HG02759 (cell line): Measurements from ENCODE around the gene SENP3.
A peak's percentile ranks its signal among the peaks of the same experiment; 100 is the strongest.
"Not testable (repeated sequence)": the region's sequence is repeated elsewhere in the genome, so short reads cannot be mapped to it uniquely, and the experiment has no call there.

Experiments used
- ATAC-seq: cut with Tn5 transposase; IDR thresholded peaks from one replicate; pipeline ENCODE4 v1.9.1; 2021; ENCODE audit warnings: mild to moderate bottlenecking, moderate library complexity; ENCODE audit not compliant: unreplicated experiment

The SENP3 gene

DNA sequence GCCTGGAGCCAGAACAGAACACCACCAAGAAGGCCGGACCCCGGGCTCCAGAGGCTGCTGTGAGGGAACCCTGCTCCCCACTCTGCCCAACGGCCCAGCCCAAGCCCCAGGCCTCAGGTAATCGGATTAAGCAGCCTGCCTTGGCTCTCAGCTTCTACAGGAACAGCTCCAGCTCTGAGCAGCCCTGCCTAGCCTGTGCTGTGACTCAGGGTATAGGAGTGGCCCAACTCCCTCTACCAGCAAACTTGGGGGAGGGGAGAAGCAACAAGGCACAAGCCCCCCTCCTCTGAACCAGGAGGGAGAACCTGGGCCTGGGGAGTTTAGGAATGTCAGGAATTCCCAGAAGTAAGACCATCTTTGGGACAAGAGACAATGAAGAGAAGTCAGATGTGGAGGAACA is 29.0 kb downstream of the SENP3 start:
- no peak for ATAC-seq

DNA sequence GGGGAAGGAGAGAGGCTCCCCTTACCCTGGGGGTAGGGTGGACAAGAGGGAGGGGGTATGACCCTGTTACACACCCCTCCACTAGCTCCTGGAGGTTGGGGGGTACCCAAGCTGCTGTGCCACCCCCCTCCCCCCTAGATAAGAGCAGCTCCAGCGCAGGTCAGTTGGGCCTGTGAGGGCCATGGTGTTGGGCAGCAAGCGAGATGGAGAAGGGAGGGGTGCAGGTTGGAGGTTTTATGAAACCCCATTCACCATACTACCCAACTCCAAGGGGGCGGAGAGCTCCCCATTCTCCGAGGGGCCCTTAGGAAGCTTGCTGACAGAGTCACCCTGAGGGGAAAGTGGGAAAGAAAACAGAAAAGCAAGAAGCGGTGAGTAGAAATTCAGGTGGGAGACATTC is 29.9 kb downstream of the SENP3 start:
- no peak for ATAC-seq

DNA sequence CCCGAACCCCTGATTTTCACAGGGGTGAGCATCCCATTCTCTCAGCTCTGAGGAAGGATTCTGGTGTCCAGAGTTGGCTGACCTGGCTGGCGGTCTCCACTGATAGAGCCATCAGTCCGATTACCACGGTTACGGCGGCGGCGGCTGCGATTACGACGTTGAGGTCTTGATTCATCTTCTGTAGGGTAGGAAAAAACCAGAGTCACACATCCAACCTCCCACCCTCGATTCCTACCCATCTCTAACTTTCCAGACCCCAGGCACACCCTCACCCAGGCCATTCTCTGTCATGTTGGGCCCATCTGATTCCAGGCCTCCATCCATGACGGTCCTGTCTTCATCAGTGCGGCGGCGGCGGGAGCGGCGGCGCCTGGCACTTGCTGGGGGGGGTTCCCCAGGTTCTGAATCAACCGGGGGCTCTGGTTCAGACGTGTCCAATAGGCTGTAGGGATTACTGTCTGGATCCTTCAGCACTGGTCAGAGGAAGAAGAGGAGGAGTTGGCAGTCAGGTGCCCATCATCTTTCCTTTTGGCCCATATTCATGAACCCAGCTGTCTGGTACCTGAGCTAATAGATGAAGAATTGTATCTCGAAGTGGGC is 30.8 kb downstream of the SENP3 start:
- no peak for ATAC-seq

DNA sequence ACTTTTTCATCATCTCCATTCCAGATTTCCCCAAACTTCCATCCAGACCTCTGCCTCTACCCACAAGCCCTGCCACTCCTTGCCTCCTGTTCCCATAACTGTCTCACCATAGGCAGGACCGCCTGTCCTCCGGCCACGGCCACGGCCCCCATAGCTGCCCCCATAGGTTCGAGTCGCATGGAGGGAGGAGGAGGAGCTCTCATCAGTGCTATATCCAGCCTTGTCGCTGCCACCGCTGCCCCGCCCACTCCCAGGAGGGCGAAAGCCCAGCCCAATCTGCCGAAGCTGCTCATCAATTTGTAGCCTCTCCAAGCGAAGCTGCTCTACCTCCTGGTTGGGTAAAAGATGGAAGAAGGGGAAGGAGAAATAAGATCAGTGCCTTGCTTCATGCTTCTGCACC is 31.6 kb downstream of the SENP3 start:
- no peak for ATAC-seq

DNA sequence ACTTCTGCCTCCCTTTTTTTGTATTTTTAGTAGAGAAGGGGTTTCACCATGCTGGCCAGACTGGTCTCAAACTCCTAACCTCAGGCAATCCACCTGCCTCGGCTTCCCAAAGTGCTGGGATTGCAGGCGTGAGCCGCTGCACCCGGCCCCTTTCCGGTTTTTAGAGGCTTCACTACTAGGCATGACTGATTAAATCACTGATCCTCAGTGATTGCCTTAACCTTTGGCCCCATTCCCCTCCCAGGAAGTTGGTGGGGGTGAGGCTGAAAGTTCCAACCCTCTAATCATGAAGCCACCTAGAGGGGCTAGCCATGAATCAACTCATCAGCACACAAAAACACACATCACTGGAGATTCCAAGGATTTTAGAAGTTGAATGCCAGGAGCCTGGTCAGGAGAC is 35.8 kb downstream of the SENP3 start:
- ATAC-seq: not testable (repeated sequence)

DNA sequence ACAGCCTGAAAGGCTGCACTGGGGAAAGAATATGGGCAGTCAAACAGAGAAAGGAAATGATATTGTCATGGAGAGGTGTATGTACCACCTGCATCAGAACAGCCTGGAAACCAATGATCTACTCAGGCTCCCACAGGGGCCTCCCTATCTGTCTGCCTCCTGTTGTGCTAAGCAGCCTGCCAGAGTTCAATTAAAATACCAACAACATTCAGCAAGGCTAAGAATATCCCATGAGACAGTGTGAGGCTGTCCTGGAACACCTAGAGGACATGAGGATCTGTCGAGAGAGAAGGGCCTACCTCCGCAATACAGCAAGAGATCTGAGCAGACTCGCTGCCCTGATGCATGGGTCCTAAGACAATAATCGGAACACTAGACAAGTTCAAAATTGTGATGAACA is 44.6 kb downstream of the SENP3 start:
- no peak for ATAC-seq

DNA sequence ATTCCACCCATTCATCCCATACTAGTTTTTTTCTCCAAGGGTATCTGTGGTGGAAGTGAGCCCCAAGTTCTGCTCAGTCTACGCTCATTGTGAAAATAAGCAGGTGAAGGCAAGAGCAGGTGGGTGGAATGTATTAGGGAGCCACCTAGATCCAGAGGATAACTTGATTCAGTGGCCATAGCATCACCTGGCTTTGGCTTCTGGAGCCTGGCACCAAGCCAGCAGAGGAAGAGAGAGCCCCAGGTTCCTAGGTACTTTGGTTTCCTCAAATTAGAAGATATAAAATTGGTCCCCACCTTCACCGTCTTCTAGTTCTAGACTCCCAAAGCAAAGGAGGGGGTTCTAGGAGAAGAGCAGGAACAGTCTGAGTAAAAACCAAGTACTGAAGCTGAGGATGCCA is 48.9 kb downstream of the SENP3 start:
- ATAC-seq: no peak

DNA sequence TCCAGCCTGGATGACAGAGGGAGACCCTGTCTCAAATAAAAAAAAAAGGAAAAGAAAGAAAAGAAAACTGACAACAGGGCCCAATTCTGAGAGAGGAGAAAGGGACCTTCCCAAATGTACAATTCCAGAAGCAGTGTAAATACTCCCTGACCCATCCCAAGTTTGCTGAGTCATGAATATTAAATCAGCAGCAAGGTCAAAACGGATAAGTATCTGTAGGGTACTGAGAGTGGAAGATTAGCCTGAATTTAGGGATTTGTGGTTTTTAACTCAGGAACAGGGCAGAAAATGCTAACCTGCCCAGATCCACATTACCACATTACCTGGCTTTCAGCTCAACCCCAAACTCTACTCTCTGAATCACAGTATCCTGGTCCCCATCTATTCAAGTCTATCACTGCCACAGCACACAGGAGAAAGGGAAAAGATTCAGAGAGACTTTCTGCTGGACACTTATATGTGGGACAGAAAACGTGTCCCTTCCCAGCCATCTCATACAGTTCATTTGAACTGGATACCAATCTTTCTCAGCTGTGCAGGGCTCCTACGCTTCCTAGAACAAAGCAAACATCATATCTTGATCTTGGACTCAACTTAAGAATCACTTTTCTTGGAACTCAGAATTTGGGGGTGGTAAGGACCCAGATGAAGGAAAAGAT is 50.0 kb downstream of the SENP3 start:
- no peak for ATAC-seq

DNA sequence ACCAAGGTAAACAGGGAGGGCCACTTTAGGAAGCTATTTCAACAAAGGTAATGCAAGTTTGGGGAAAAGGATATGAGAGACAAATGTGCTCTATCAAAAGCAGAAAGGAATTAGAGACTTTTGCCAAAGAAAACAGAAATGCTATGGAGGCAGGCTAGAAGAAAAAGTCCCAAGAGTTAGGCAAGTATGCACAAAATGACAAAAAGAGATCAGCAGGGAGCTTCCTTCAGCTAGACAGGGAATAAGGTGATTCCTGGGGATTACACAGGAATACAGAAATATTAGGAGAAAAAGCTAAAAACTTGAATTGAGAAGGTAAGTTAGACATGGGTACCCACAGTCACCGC is 50.5 kb downstream of the SENP3 start:
- no peak for ATAC-seq

DNA sequence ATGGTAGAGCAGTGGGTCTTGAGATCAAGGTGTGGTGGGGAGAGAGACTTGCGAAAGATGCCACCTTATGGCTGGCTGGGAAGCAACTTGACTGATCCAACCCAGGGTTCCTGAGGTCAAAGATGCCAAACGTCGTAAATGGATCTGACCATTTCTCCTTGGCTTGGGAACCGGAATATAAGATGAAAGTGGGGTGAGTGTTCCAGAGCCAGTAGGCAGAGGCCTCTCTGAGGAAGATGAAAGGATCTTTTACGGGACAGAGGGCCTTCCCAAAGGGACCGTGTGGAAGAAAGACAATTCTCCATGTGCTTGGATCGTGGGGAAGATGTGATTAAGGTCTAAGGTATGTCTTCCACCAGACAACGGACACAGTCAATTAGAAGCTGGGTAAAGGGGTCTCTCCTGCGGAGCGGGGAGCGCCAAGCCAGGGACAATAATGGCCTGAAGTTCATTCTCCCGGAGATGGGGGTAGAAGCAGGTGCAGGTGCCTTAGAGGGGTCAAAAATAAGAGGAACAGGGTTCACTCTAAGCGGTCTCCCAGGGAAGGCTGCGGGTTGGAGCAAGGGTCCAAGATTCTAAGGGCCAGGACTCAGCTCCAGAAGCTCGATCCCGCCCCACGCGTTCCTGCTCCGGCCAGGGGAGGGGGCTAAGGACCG is 52.2 kb downstream of the SENP3 start:
- ATAC-seq: no peak

DNA sequence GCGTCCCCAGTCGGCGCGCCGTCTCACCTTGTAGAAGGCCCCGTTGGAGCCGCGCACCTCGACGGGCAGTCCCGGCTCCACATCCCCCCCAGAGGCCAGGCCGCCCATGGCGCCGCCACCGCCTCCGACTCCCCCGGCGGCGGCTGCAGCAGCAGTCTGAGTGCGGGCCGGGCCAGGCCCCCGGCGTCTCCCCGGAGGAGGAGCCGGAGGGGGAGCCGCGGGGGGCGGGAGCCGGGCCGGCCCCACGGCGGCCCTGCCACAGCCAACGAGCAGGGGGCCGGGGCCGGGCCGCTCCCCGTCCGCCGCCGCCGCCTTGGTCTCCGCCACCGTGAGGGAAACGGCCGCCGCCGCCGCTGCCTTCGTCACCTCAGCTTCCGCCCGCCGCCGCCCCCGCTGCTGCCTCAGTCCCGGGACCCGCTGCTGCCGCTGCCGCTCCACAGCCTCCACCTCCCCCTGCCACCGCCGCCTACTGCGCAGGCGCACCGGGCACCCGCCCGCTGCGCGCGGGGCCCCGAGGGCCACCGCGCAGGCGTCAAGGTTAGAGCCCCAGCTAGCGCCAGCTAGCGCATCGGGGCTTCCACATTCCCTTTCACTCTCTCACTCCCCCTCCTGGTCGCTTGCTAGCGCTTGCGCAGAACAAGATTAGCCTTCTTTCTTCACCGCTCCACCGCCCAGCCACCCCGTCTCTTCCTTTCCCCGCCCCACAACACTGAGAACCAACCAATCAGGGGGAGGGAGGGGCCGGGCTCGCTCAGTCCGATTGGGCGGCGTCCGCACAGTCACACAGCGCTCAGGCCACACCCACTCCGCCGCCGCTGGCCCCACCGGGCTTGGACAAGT is 52.9 kb downstream of the SENP3 start, which contains the start of gene FXR2:
Gene FXR2 (minus strand): TSS at position 473 of the 840 bp plus-strand sequence. CDS start 365 bp downstream, at position 108.
- peak; percentile 84 for ATAC-seq

DNA sequence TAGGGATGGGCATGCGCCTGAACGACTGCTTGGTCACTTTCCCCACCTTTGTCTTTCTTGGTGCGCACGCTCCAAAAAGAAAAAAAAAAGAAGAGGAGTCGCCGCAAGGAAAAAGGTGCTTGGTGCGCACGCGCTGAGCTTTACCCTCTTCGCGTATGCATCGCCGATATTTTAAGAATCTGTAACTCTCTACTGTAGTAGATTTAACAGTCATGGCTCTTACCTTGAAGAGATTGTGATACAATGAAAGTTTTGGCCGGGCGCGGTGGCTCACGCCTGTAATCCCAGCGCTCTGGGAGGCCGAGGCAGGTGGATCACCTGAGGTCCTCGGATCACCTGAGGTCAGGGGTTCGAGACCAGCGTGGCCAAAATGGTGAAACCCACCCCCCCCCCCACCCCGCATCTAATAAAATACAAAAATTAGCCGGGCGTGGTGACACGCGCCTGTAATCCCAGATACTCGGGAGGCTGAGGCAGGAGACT is 53.6 kb downstream of the SENP3 start:
- no peak for ATAC-seq

DNA sequence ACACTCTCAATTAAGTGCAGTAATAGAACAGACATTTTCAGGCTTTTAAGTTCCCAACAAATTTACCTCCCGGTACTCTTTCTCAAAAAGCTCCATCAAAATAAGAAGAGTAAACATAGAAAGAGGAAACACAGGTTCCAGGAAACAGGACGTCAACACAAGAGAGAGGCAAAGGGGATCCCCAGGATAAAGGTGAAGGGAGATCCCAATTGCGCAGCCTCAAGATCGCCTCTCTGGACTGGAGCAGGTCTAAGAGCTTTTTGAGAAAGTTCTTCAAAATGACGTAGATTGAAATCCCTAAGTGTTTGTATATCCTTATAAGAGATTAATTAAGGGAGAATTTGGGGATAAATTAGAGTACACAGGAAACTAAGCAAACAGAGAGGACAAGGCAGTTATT is 56.9 kb downstream of the SENP3 start:
- ATAC-seq: no peak

DNA sequence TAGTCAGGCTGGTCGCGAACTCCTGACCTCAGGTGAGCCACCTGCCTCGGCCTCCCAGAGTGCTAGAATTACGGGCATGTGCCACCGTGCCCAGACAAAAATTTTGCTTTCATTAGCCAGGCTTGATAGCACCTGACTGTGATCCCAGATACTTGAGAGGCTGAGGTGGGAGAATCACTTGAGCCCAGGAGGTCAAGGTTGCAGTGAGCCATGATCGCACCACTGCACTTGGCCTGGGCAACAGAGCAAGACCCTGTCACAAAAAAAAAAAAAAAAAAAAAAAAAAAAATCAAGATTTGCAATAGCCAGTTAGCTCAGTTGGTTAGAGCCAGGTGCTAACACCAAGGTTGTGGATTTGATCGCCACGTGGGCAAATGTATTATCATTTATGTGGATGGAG is 59.1 kb downstream of the SENP3 start:
- ATAC-seq: no peak
